Neural progenitor cell (in vitro differentiated cells): ENCODE data around the gene GMIP. TPM values are rescaled to one million over a fixed set of nuclear protein-coding genes. Genes with fewer than 3 reads are reported as not detected.

Source experiments
- DNase-seq: peaks from one replicate; pipeline ENCODE4 v3.0.0-alpha.2; 2016; ENCODE audit warnings: low spot score
- H2AFZ ChIP-seq: fragments of 200-600 bp; sonication (generic); replicated peaks from 2 replicates; pipeline ENCODE4 v1.6.1; 2016; ENCODE audit warnings: antibody characterized with exemption
- H3F3A ChIP-seq: fragments of 200-600 bp; sonication (generic); 2 replicates; pipeline ENCODE4 v1.6.1; 2016; ENCODE audit warnings: antibody characterized with exemption, low read depth
- H3K27ac ChIP-seq: fragments of 200-600 bp; sonication (generic); 2 replicates; pipeline ENCODE4 v1.5.1; 2016; ENCODE audit warnings: mild to moderate bottlenecking
- H3K27me3 ChIP-seq: fragments of 200-600 bp; sonication (generic); 2 replicates; pipeline ENCODE4 v1.6.1; 2016; ENCODE audit warnings: mild to moderate bottlenecking, moderate library complexity
- H3K36me3 ChIP-seq: fragments of 200-600 bp; sonication (generic); 2 replicates; pipeline ENCODE4 v1.5.1; 2016
- H3K4me1 ChIP-seq: fragments of 200-600 bp; sonication (generic); 2 replicates; pipeline ENCODE4 v1.6.1; 2016; ENCODE audit warnings: mixed run types
- H3K4me2 ChIP-seq: fragments of 200-600 bp; sonication (generic); 2 replicates; pipeline ENCODE4 v1.6.1; 2016
- H3K4me3 ChIP-seq: fragments of 200-600 bp; sonication (generic); 2 replicates; pipeline ENCODE4 v1.5.1; 2016
- H3K79me2 ChIP-seq: fragments of 200-600 bp; sonication (generic); 2 replicates; pipeline ENCODE4 v1.6.1; 2016; ENCODE audit warnings: low read depth
- H3K9ac ChIP-seq: fragments of 200-600 bp; sonication (generic); 2 replicates; pipeline ENCODE4 v1.6.1; 2016
- H3K9me3 ChIP-seq: fragments of 200-600 bp; sonication (generic); 2 replicates; pipeline ENCODE4 v1.5.1; 2016; ENCODE audit warnings: low read depth
- H4K20me1 ChIP-seq: fragments of 200-600 bp; sonication (generic); 2 replicates; pipeline ENCODE4 v1.6.1; 2016; ENCODE audit warnings: low read depth
- H3K27ac Mint-ChIP-seq: 3 replicates; pipeline ENCODE4 v1.8.0; 2021; ENCODE audit warnings: mixed read lengths
- H3K27me3 Mint-ChIP-seq: 2 replicates; pipeline ENCODE4 v1.8.0; 2022; ENCODE audit warnings: low read depth, mild to moderate bottlenecking, inconsistent platforms, moderate library complexity, mixed read lengths; ENCODE audit not compliant: insufficient read depth
- H3K36me3 Mint-ChIP-seq: 3 replicates; pipeline ENCODE4 v1.8.0; 2021; ENCODE audit warnings: mixed read lengths
- H3K4me1 Mint-ChIP-seq: 3 replicates; pipeline ENCODE4 v1.8.0; 2021; ENCODE audit warnings: mixed read lengths
- H3K4me3 Mint-ChIP-seq: 3 replicates; pipeline ENCODE4 v1.8.0; 2021; ENCODE audit warnings: mild to moderate bottlenecking, moderate library complexity, mixed read lengths
- H3K9me3 Mint-ChIP-seq: 3 replicates; pipeline ENCODE4 v1.8.0; 2020; ENCODE audit warnings: mixed read lengths
- EZH2 ChIP-seq: fragments of 200-600 bp; sonication (generic); IDR thresholded peaks from 2 replicates; pipeline ENCODE4 v1.6.1; 2017; ENCODE audit warnings: antibody characterized with exemption, mild to moderate bottlenecking, moderate library complexity
- EZH2phosphoT487 ChIP-seq: fragments of 200-600 bp; sonication (generic); IDR thresholded peaks from 2 replicates; pipeline ENCODE4 v1.6.1; 2017; ENCODE audit warnings: antibody characterized with exemption
- total RNA-seq: library from RNA; depleted of rRNA; stranded (reverse); fragments of >200 nt; gene quantifications from 2 replicates; pipeline ENCODE4 v1.2.3, GENCODE V29; 2015; ENCODE audit warnings: low replicate concordance
- TF ChIP-seq, protein P1 (sequence below): fragments of 200-600 bp; sonication (generic); IDR thresholded peaks from 2 replicates; pipeline ENCODE4 v1.5.1; 2017; ENCODE audit warnings: antibody characterized with exemption, mild to moderate bottlenecking

GMIP gene
- total RNA-seq, 1 donor from 2014 or later = 6.4 TPM

DNA sequence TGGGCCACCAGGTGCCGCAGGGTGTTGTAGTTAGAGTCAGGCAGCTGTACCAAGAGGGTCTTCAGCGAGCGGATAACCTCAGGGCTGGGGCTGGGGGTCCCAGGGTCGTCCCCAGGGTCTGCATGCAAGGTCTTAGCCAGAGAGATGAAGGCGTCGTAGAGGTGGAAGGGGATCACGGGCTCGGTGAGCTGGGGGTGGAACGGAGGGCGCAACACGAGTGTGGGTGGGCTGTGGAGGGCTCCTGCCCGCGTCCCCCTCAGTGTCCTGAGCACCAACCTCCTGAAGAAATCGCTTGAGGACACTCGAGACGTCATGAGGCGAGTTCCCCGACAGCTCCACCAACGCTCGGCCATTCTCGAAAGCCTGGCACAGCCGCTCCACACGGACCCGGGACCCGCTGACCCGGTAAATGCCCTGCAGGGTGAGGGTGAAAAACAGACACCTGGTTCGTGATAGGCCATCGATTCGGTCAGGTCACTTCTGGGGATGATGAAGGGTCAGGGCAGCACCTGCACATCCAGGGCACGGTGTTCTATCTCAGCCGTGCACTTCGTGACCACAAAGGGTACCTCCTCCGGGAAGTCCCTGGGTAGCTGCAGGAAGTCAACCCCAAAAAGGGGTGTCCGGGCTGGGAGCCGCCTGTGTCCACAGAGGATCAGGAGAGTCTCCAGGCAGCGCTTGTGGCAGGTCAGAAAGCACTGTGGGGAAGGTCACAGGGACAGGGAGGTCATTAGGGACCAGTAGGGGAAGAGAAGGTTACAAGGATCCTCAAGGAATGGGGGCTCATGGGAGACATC is 8.7 kb downstream of the GMIP start:
- no peak overlapping the region for H2AFZ ChIP-seq
- no peaks in the 10 kb centered on the region for H4K20me1 ChIP-seq
- no peaks in the 10 kb centered on the region for H3K4me1 ChIP-seq
- no peak overlapping the region for H3K4me3 ChIP-seq
- no peaks in the 10 kb centered on the region for H3K9me3 ChIP-seq
- TF ChIP-seq EZH2phosphoT487 (no peak), EZH2 (no peak)
- TF ChIP-seq, protein P1, sequence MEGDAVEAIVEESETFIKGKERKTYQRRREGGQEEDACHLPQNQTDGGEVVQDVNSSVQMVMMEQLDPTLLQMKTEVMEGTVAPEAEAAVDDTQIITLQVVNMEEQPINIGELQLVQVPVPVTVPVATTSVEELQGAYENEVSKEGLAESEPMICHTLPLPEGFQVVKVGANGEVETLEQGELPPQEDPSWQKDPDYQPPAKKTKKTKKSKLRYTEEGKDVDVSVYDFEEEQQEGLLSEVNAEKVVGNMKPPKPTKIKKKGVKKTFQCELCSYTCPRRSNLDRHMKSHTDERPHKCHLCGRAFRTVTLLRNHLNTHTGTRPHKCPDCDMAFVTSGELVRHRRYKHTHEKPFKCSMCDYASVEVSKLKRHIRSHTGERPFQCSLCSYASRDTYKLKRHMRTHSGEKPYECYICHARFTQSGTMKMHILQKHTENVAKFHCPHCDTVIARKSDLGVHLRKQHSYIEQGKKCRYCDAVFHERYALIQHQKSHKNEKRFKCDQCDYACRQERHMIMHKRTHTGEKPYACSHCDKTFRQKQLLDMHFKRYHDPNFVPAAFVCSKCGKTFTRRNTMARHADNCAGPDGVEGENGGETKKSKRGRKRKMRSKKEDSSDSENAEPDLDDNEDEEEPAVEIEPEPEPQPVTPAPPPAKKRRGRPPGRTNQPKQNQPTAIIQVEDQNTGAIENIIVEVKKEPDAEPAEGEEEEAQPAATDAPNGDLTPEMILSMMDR = no peak
- no peaks in the 10 kb centered on the region for H3K27me3 ChIP-seq
- H3K36me3 Mint-ChIP-seq = peaks cover 18% of the 10 kb centered on the region
- no peak overlapping the region for H3K27ac Mint-ChIP-seq
- H3K27me3 Mint-ChIP-seq = peaks cover 3% of the 10 kb centered on the region
- no peak overlapping the region for H3K4me3 Mint-ChIP-seq
- no peak overlapping the region for H3K9ac ChIP-seq
- no peaks in the 10 kb centered on the region for H3K79me2 ChIP-seq
- no peaks in the 10 kb centered on the region for H3F3A ChIP-seq
- no peaks in the 10 kb centered on the region for H3K4me1 Mint-ChIP-seq
- DNase-seq = no peak
- no peak overlapping the region for H3K4me2 ChIP-seq
- no peaks in the 10 kb centered on the region for H3K9me3 Mint-ChIP-seq
- H3K27ac ChIP-seq = no peak overlapping the region
- no peaks in the 10 kb centered on the region for H3K36me3 ChIP-seq

DNA sequence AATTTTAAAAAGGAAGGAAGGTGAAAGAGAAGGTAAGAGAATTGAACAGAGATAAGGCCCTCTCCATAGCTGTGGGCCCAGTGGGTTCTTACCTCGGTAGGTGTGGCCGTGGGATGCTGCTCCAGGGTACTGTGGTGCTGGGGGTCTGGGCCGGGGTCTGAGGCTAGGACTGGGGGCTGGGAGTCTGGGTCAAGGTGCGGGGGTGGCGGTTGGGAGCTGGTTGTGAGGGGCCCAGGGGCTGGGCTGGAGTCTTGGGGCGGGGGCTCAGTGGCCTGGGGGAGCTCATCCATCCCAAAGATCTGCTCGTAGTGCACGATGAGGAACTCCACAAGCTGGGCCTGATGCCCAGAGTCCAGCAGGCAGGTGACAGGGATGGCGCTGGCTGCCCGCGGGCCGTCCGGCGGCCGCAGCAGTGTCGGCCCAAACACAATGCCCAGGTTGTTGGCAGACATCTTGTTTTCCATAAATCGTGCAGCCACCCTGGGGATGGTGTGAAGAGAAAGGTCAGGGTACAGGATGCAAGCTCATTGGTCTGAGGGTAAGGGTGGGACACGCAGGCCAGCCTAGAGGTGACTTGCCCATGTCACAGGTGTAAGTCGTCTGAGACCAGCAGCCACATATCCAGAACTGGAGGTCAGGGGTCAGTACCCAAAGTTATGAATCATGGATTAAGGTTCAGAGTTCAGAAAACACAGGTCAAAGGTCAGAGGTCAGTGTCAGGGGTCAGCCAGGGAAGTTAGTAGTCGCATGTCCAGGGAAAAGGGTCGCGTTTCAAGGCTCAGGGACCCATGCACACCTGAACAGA is 9.5 kb downstream of the GMIP start:
- no peak overlapping the region for H2AFZ ChIP-seq
- H3K27me3 ChIP-seq = no peaks in the 10 kb centered on the region
- Mint-ChIP-seq H3K36me3 (peaks cover 18% of the 10 kb centered on the region), H3K9me3 (no peaks in the 10 kb centered on the region), H3K4me3 (no peak overlapping the region), H3K27me3 (peaks cover 4% of the 10 kb centered on the region), H3K4me1 (peaks cover under 1% of the 10 kb centered on the region), H3K27ac (no peak overlapping the region)
- H3K9me3 ChIP-seq = no peaks in the 10 kb centered on the region
- H4K20me1 ChIP-seq = no peaks in the 10 kb centered on the region
- no peak overlapping the region for H3K4me2 ChIP-seq
- no peaks in the 10 kb centered on the region for H3K4me1 ChIP-seq
- H3K4me3 ChIP-seq = no peak overlapping the region
- TF ChIP-seq EZH2phosphoT487 (no peak), EZH2 (no peak)
- TF ChIP-seq, protein P1 = no peak
- no peaks in the 10 kb centered on the region for H3K79me2 ChIP-seq
- peaks cover under 1% of the 10 kb centered on the region for H3F3A ChIP-seq
- no peak overlapping the region for H3K27ac ChIP-seq
- no peak overlapping the region for H3K9ac ChIP-seq
- DNase-seq = no peak
- no peaks in the 10 kb centered on the region for H3K36me3 ChIP-seq

DNA sequence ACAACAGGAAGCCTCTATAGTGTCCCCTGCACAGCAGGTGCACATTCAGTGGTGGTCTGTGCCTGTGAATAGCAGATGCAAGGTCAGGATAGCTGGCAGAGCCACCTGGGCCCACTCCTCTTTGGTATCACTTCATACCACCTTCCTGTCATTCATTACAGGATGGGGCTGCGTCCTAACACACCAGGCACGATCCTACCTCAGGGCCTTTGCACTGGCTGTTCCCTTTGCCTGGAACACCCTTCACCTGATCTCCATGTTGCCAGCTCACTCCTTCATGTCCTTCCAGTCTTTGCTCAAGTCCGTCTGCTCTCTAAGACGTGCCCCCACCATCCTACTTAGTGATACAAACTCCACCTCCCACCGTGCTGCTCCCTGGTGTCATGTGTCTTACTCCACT is 10.8 kb downstream of the GMIP start:
- no peaks in the 10 kb centered on the region for H3K4me1 ChIP-seq
- H3K27ac Mint-ChIP-seq = no peak overlapping the region
- H3K27ac ChIP-seq = no peak overlapping the region
- no peaks in the 10 kb centered on the region for H4K20me1 ChIP-seq
- no peak overlapping the region for H3K4me2 ChIP-seq
- no peaks in the 10 kb centered on the region for H3K9me3 ChIP-seq
- no peaks in the 10 kb centered on the region for H3K36me3 ChIP-seq
- peaks cover 4% of the 10 kb centered on the region for H3K27me3 Mint-ChIP-seq
- no peak overlapping the region for H2AFZ ChIP-seq
- DNase-seq = no peak
- peaks cover 2% of the 10 kb centered on the region for H3K4me1 Mint-ChIP-seq
- peaks cover 3% of the 10 kb centered on the region for H3F3A ChIP-seq
- H3K4me3 Mint-ChIP-seq = no peak overlapping the region
- H3K9me3 Mint-ChIP-seq = no peaks in the 10 kb centered on the region
- no peaks in the 10 kb centered on the region for H3K27me3 ChIP-seq
- H3K9ac ChIP-seq = no peak overlapping the region
- TF ChIP-seq EZH2 = no peak
- no peak for TF ChIP-seq EZH2phosphoT487
- TF ChIP-seq, protein P1 = no peak
- peaks cover 18% of the 10 kb centered on the region for H3K36me3 Mint-ChIP-seq
- H3K4me3 ChIP-seq = no peak overlapping the region
- peaks cover 3% of the 10 kb centered on the region for H3K79me2 ChIP-seq
